ENCODE results near the gene ISYNA1. TPM values are rescaled to one million over a fixed set of nuclear protein-coding genes. Genes with fewer than 3 reads are reported as not detected.

ISYNA1 gene
- total RNA-seq, 6 donors from 2014 or later = 14.5 to 55.5 (median 20.0) TPM

- TF ChIP-seq EP300 (IDR thresholded peaks at IDR 0.05) (no peak), CTCF (IDR thresholded peaks at IDR 0.05) (peak in 1 of 6 experiments; percentile 17)
- 82% methylated on average over 24 of the region's 24 CpGs for WGBS, 2 donors
- Histone ChIP-seq H3K4me1 (peaks cover 71 to 88% (median 75%) of the 10 kb centered on the region in 4 donors), H3K4me3 (no peak overlapping the region), H3K27me3 (no peaks in the 10 kb centered on the region), H3K27ac (peak overlapping the region in 3 of 4 donors; percentile 36 to 89 (median 89)), H3K36me3 (peaks cover 0 to 8% (median 2%) of the 10 kb centered on the region in 4 donors), H3K9me3 (no peaks in the 10 kb centered on the region)
- no peak for DNase-seq
- ATAC-seq (ENCODE audit: low FRiP score in 2 of 2) = no peak
Observed at GRCh38 chr19:18477042-18477779, 39.3 kb upstream of the ISYNA1 start.

DNA sequence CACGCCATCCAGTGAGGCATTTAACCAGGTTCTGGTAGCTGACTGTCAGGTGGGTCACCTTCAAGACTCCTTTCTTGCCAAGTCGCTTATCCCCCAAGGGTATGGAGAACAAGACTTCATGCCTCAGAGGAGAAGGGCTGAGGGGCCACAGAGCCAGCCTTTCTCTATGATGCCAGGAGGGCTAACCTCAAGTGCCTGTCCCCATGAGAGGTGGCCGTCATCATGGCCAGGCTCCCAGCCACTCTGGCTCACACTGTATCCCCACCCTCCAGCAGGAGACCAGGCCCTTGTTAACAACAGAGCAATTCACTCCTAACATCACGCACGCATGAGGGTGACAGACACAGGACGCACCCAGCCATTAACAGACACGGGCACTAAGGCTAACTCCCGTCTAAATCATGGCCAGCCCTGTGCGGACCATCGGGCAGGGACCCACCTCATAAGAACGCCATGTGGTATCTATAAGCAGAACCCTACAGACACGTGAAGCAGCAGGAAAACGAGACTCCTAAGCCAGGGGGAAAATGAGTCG lies 38.6 kb upstream of the ISYNA1 start:
- Histone ChIP-seq H3K9me3 (no peaks in the 10 kb centered on the region), H3K4me3 (no peak overlapping the region), H3K27ac (peak overlapping the region in 2 of 4 donors; percentile 36 to 89), H3K4me1 (peaks cover 69 to 85% (median 74%) of the 10 kb centered on the region in 4 donors), H3K36me3 (peaks cover 0 to 13% (median 5%) of the 10 kb centered on the region in 4 donors), H3K27me3 (no peaks in the 10 kb centered on the region)
- DNase-seq = no peak
- no peak for ATAC-seq (ENCODE audit: low FRiP score in 2 of 2)
- TF ChIP-seq POLR2AphosphoS5 (IDR thresholded peaks at IDR 0.05) = no peak
- no peak for TF ChIP-seq EP300 (IDR thresholded peaks at IDR 0.05)
- no peak for TF ChIP-seq CTCF (IDR thresholded peaks at IDR 0.05)
- TF ChIP-seq POLR2A (IDR thresholded peaks at IDR 0.05) = no peak
- 92 to 94% methylated on average over 9 to 14 of the region's 14 CpGs for WGBS, 2 donors

DNA sequence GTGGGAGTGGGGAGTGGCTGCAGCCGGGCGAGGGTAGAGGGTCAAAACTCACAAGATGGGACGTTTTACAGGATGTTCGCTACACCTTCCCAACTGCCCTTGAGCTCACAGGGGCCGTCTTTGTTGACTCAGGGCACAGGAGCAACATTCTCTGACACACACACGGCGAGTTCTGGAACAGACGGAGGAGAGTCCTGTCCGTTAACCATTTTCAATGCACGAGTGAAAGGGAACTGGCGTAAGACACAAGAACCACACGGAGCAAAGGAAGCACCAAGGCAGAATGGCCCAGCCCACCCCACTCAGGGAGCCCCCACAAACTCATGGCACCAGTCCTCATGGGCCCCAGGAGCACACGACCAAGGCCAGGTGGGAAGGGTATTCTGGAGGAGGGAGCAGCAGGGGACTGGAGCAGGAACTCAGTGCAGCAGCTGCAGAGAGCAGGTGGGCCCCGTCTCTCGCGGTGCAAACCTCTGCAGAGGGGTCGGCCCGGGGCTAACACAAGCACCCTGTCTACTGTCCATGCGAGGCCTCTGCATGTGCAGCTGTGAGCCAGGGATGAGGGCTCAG lies 37.9 kb upstream of the ISYNA1 start:
- 72 to 81% methylated on average over 15 to 19 of the region's 19 CpGs for WGBS, 2 donors
- ATAC-seq (ENCODE audit: low FRiP score in 2 of 2) (no peak), DNase-seq (no peak)
- Histone ChIP-seq H3K27ac (peak overlapping the region in 2 of 4 donors; percentile 36 to 89), H3K27me3 (no peaks in the 10 kb centered on the region), H3K4me1 (peaks cover 62 to 78% (median 69%) of the 10 kb centered on the region in 4 donors), H3K9me3 (no peaks in the 10 kb centered on the region), H3K4me3 (no peak overlapping the region), H3K36me3 (peaks cover 0 to 20% (median 7%) of the 10 kb centered on the region in 4 donors)
- TF ChIP-seq CTCF (IDR thresholded peaks at IDR 0.05) (no peak), EP300 (IDR thresholded peaks at IDR 0.05) (no peak), POLR2AphosphoS5 (IDR thresholded peaks at IDR 0.05) (no peak), POLR2A (IDR thresholded peaks at IDR 0.05) (no peak)

GRCh38 chr19:18475004-18475453 lies 37.1 kb upstream of the ISYNA1 start:
- H3K9me3 ChIP-seq = no peaks in the 10 kb centered on the region
- ATAC-seq (ENCODE audit: low FRiP score in 2 of 2) (no peak), DNase-seq (no peak)
- 77 to 86% methylated on average over 5 of the region's 5 CpGs for WGBS, 2 donors
- peaks cover 60 to 78% (median 68%) of the 10 kb centered on the region in 4 donors for H3K4me1 ChIP-seq
- peaks cover 0 to 26% (median 9%) of the 10 kb centered on the region in 4 donors for H3K36me3 ChIP-seq
- no peak overlapping the region for H3K4me3 ChIP-seq
- H3K27ac ChIP-seq = peak overlapping the region in 3 of 4 donors; percentile 69 to 89 (median 74)
- no peak for TF ChIP-seq POLR2A (IDR thresholded peaks at IDR 0.05)
- no peak for TF ChIP-seq EP300 (IDR thresholded peaks at IDR 0.05)
- TF ChIP-seq POLR2AphosphoS5 (IDR thresholded peaks at IDR 0.05) = no peak
- no peak for TF ChIP-seq CTCF (IDR thresholded peaks at IDR 0.05)
- no peaks in the 10 kb centered on the region for H3K27me3 ChIP-seq
